Measurements from ENCODE around the gene IGF1.

The IGF1 gene

DNA sequence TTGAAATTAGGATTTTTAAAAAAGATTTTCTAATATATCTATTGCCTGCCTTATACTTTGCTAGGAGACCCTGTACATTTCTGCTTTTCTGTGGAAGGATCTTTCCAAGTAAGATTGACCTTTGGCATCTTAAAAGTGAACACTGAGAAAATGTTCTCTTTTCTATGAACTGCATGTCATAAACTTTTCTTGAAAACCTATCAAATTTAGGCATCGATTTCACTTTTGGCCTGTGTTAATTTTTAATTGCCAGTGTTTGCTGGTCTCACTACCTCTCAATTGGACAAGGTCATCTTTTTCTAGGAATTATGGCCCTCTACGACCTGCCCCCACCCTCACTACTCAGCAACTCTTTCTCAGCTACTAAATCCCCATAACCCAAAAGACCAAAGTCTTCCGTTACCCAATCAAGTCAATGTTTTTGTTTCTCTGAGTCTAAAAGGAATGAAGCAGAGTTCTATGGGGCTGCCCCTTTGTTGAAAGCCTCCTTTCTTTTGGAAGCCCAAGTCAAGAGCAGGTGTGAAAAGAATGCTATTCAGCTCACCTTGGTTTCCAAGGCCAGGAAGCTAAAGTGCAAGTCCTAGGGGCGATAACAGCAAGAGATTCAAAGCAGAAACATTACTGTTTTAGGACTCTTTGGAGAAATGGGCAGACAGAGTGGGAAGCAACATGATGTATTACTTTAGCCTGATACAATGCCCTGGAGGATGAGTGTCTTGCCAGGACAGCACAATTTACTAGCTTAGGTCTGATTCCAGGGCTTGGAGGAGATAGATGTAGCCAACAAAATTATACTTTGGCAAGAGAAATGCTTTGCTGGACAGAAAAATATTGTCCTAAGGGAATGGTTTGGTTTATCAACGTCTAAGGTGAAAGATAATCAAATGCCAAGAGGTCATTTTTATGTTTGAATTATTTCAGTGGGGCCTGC, 55.0 kb downstream of the IGF1 start:
- DNase-seq = peak; percentile 26

DNA sequence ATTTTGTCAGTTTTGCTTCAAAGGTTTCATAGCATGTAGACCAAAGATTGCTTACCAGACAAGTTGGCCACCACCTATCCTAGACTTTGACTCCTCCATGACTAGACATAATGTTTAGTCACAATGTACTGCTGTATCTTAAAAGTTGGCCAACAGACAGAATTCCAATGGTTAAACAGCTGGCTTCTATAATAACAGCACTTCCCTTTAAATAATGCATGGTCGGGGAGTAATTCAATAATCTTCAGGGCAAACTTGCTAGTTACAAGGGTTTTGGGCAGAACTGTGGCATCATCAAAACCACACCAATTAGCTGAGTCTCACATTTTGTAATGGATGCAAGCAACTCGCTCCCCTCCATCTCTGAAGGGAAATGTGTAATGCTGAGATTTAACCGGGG, 56.9 kb downstream of the IGF1 start:
- DNase-seq = no peak

DNA sequence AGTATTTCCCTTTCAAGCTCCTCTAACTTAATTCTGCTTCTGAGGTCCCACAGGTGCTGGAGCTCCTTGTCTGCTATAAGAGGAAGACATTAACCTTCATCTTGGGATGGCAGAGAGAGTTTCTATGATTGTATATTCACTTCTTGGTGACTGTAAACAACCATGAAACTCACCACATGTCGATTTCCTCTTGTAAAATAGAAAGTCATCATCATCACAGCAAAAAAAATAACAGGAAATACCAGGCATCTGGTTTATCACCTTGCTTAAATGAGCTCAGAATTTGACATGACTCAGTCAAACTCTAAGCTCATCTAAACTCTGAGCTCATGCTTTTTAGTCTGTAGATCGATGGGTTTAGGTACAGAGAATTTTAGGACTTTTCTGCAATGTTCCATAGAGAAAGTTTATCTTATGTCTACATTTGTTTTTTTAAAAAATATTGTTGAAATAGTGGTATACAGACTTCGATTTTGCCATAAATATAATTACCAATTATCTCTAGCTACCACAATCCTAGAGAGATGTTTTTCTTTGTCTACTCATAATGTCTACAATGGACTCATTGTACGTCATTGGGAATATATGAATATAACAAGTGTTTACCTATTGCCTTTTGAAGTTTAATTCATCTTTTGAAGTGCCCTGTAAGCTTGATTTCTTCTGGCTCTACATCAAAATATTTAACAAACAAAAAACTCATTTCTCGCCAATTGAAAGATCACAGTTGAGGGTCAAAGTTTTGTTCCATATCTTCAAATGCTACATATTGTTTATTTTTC, 58.4 kb downstream of the IGF1 start:
- DNase-seq = no peak

DNA sequence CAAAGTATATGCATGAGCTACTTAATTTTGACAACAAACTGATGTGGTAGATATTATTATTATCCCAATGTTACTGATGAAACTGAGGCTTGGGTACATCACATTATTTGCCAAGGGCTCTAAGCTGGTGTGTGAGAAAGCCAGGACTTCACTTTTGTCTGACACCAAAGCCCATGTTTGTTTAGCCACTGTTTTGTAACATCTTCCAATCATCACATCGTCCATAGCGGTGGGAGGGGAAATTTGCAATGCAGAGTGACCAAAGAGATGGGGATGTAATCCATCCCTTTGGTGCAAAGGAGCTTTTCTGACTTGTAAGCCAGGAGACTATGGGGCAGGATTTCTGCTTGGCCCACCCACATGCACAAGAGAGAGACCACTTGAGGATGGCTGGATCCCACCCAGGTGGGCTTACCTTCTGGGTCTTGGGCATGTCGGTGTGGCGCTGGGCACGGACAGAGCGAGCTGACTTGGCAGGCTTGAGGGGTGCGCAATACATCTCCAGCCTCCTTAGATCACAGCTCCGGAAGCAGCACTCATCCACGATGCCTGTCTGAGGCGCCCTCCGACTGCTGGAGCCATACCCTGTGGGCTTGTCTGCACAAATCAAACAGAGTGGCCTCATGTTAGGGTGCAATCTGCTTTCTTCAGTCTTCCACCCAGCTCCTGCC, 61.1 kb downstream of the IGF1 start:
- DNase-seq = no peak

DNA sequence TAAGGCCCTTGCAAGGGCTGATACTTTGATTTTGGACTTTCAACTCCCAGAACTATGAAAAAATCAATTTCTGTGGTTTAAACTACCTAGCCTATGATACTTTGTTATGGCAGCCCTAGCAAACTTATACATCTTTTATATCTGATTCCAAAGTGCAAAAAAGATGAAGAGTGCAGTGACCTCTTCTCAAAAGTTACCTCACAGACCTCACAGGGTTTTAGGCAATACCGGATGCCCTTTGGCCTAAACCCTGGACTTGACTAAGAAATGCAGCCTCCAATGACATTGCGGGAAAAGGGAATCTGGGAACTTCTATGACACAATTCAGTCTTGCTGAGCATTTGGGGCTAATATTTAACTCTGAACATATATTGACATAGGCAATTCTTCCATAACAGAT, 63.3 kb downstream of the IGF1 start:
- DNase-seq = no peak

DNA sequence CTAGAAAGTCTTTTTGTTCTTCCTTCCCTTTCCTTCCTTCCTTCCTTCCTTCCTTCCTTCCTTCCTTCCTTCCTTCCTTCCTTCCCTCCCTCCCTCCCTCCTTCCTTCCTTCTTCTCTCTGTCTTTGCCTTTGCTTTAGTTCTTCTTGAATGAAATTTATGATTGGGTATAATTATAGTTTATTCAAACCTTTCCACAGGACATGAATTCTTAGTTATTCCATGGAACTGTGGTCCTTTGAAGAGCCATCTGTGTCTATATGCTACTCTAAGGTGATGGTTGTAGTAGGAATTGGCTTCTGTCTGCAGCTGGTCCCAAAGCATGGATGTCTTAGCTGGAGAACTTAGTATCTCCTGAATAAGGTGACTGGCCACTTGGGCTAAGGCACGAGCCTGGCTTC, 64.8 kb downstream of the IGF1 start:
- DNase-seq = no peak

DNA sequence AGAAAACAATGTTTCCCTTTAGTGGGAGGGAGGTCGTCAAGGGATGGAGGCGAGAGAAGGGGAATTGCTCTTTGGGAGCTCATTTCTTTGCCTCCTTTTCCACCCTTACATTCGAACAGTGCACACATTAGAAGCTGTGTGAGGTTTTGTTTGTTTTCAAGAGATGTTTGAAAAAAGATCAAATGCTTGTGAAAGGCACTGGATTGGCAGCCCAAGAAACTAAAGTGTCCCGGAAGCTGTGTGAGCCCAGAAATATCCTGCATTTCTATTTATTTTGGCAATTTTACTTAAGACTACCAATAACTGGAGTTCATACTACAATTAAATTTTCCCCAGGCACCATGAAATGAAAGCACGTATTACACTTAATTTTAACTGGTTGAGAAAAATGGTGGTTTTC, 67.0 kb downstream of the IGF1 start:
- DNase-seq = no peak

DNA sequence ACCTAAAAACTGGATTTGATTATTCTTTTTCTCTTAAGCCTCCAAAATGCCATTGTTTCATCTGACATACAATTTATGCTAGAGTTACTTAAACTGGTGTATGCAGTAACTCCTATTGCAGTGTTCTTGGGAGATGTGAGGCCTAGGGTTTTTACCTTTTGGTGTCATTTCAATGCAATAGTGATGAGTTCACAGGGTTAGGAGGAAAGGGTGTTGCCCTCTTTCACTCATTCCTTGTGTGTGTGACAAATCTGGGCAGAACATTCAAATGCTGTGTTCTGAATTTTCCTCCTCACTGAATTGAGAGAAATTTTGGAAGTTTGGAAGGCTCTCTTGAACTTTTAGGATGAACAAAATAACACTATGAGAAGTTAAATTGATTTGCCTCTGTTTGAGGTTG, 69.9 kb downstream of the IGF1 start:
- no peak for DNase-seq

DNA sequence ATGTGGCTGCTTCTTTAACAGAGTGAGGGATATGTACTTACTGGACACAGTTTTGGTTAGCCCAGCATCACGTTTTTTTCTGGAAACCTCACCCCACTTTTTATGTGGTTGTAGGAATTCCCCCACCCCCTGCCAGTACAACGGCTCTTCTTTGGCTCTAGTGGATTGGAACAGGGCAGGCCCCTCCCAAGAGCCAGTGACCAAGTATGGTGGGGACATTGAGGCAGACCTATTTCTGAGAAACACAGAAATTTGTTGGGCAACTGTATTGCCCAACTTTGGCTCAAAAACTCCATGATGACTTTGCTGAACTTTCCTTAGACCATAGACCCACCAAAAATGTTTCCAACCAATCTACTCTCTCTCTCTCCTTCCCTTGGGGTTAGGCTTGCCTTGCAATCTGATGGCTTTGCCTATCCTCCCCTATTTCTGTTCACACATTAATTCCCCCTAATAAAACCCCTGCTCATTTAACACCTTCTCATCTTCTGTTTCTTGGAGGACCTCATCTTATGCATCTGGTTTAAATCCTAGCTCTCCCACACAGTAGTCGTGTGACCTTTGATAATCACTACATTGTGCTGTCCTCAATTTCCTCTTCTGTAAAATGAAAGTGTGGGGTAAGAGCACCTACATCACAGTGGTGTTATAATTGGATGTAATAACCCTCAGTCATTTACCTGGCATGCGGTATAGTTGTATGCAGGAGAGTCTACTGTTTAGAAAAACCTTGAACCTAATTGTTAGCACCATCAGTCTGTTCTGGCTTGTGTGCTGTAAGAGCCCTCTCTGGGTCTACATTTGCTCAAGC, 71.7 kb downstream of the IGF1 start:
- no peak for DNase-seq

DNA sequence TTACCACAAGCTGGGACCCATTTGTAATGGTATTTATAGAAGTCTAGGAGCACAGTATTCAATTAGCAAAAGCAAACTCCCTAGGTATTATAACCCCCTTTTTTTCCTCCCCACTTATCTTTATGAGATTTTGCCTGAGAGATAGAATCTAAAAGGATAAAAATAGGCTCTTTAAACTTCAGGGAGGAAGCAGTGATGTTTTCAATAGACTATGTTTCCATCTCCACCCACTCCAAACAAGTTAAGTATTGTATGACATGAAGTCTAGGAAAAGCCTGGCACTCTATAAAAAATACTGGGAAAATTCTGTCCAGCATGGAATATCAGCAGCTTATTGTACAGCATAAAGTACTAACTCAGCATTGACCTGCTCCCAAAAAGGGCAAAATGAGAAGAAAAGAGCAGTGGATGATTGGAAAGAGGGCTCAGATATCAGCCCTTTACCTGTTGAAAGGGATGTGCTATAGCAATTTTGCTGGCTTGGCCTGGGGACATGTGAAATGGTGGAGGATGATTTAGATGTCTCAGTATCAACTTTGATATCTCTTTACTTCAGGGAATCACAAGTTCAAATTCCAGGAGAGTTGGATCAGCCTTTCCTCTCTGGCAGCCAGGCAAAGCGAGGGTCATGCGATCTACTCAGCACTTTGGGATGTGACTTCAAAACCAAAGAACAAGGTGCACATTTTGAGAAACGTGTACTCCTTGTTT, 72.4 kb downstream of the IGF1 start:
- DNase-seq = no peak

DNA sequence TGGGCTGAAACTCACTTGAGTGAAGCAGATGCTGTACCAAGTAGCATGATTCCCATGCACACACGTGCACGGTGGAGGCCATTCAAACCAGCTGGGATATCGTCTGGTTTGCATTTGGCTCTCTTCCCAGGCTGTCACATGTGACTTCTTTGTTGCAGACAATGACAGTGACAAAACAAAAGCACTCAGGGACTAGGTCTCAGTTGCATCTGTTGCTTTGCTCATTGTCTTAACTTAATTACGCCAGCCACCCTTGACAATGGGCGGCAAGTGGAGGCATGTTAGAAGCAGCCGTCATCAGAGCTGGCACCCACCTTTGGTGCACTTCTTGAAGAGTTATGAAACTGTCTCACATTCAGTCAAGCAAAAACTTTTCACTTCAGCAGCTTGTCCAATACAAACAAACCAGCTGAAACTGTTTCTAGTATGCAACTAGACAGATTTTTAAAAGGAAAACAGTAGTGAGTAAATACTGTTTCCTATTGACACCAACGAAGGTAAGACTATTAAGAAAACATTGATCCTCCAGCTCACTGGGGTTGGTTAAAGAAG, 74.3 kb downstream of the IGF1 start:
- DNase-seq = peak; percentile 67

DNA sequence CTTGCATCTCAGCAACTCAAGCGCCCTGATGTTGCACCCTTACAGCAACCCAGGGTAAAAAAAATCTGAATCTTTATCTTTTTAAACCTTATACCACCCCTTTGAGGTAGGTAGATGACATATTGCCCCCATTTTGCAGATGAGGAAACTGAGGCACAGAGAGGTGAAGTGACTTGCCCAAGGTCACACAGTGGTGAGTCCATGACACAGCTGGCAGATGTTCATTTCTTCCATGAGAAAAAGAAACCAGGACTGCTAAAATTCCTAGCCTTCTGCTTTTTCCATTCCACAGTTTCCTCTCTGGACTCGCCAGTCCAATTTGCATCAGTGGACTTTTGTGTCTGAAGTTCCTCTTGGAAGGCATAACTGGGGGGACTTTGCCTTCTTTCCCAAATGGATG, 79.3 kb downstream of the IGF1 start:
- no peak for DNase-seq

DNA sequence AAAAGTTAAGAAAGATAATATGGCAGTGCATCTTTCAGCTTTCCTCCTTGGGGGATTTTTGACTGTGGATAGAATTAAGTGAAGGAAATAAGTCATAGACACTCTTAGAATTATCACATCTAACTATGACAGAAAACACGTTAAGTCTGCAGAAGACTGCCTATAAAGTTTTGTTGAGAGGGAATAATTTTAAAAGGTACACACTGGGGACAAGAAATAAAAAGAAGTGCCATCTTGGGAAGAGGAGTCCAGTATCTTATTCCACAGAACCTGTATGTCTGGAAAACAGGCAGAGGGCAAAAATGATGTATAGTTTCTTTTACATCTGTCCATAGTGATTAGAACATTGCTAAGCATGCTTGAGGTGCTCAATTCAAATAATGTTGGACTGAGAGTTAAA, 80.7 kb downstream of the IGF1 start:
- DNase-seq = no peak

DNA sequence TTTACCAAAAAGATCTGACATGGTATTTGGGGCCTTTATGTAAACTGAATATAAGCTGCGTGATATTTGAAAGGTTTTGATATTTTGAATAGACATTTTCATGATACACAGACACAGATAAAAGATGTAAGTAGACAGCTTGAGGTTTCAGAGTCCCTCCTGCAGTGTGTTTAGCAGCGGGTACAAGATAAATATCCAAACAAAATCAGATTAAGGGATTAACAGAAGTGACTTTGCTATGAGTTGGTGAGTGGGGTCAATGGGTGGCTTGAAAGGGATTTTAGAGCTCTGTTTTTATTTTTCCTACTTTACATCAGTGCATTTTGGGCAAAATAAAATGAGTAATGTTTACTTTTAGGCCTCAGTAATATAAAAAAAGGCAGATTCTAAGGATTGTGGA, 84.1 kb downstream of the IGF1 start:
- DNase-seq = no peak

DNA sequence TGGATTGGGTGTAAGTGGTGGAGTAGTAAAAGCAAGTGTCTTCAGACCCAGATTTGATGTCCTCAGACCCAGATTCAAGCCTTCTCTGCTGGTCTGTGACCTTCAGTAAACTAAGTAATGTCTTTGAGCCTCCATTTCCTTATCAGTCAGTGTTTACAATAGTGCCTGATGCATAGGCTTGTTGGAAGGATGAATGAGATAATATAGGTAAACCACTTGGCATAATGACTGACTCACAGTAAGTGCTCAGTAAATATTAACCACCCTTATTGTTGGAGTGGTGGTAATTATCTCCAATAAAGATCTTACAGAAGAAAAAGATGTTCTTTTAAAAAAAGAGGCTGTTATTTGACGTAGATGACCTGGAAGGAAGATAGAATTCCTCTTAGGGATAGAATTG, 86.2 kb downstream of the IGF1 start:
- no peak for DNase-seq

DNA sequence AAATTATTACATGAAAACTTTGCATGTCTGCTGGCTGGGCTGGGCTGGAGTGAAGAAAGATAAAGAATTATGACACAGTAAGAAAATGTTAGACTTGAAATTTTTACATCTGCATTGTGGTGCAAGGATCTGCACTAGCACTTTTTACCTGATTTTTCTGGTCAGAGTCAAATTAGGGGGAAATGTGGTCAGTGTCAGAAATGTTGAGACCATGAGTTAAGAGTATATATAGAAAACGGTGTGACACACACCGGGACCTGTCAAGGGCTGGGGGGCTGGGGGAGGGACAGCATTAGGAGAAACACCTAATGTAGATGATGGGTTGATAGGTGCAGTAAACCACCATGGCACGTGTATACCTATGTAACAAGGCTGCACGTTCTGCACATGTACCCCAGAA, 90.3 kb downstream of the IGF1 start:
- DNase-seq = no peak

DNA sequence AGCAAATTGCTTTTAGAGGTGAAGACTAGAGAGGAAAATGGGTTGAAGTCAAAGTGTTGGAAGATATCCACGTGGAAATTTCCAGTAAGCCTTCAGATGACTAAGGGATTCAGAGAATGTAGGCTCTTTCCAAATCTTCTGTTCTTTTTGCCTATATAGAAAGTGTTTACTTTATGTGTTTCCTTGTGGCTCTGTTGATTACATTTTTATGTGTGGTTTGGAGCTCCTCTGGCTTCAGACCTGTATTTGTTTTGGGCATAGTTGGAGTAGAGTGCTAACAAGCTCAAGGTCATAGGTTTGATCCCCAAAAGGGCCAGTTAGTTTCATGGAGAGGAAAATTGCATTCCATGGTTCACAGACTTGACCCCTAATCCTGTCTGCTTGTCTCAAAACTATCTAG, 91.9 kb downstream of the IGF1 start:
- DNase-seq = no peak

DNA sequence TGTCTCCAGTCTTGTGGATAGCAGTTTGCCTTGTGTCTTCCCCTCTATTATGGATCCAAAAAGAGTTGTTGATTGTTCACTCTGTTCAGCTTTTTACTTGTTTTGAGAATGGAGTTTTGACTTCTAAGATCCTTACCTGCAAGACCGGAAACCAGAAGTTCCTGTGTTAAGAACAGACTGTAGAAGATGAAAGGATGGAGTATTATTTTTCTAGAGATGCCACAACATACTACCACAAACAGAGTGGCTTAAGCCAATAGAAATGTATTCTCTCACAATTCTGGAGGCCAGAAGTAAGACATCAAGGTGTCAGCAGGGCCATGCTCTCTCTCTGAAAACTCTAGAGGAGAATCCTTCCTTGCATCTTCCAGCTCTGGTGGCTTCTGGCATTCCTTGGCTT, 95.0 kb downstream of the IGF1 start:
- no peak for DNase-seq

DNA sequence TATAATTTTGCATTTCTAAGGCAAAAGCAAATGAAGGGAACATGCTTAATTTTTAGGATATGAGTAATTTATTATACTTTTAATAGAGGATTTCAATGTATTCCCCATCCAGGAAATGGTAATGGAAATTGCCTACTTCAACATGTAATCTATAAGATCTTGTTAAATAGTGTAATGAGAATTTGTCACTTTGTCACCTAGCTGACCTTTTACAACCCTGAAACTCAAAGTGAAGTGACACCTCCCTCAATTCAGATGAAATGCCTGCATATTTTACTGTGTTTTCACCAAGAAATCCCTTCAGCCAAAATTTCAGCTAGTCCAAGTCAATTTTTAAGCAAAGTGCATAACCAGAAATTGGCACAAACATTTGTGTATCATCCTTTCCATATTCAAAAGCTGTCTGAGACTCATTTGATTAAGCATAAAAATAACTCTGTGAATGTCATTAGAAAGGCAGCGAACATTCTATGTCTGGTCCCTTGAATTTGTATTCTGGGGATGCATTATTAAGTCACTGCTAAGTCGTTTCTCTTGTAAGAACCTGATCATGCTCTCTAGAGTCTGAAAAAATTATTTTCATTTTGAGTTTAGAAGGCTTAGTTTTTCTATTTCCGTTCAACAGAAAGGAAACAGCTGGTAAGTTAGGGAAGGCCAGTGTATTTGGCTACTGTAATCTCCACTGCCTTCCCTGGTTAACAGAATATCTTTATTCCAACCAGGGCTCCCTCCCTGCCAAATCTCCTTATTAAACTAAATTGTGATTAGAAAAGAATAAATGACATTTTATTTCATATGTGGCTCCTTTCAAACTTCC, 100.8 kb downstream of the IGF1 start:
- no peak for DNase-seq

DNA sequence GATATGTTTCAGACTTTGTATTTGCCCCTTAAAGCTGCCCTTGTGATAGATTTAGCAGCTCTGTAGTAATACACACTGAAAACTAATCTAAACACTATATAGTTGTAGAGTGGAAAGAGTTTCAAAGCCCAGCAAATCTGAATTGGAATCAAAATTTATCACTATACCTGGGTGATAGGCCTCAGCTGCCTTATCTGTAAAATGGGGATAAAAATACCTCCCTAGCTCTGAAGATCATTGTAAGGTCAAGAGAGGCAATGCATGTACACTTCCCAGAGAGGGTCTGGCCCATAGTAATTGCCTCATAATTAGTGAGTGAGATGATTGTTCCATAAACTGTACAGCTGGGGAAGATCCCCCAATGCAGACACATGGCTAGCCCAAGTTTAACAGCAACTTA, 103.6 kb downstream of the IGF1 start:
- no peak for DNase-seq

DNA sequence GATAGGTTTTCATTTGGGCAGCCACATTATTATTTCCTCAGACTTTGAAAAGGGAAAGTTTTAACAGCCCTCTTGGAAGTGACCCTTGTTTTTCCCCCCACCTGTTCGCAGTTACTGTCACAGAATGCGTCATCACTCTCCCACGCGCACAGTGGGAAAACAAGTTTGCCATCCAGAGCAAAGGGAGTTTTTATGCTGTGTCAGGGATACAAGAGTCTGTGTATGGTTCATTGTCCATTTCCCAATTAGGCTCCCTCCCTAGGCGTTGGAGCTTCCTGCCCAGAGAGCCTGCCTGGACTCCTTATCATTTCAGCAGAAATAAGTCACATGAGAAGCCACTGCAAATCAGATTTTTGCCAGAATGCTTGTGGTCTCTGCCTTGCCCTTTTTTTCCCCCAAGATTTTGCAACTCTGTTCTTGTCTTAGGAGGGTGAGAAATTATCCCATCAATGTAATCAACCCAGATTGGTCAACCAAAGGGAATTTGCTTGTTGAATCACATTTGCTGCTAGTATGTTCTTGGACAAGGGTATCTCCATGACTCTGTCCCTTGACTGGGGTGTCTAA, 104.1 kb downstream of the IGF1 start:
- DNase-seq = peak; percentile 25

Measured in femur (tissue), 1 donor.